GM21723 (cell line): ENCODE data around the gene RAPSN.

Experiments used
- ATAC-seq: cut with Tn5 transposase; IDR thresholded peaks from one replicate; pipeline ENCODE4 v1.9.1; 2021; ENCODE audit warnings: mild to moderate bottlenecking, moderate library complexity; ENCODE audit not compliant: unreplicated experiment

RAPSN gene

GRCh38 chr11:47466701-47467250 is 17.8 kb upstream of the RAPSN start:
- no peak for ATAC-seq

GRCh38 chr11:47466201-47466600 is 17.3 kb upstream of the RAPSN start:
- ATAC-seq = no peak

GRCh38 chr11:47464483-47464882 is 15.5 kb upstream of the RAPSN start:
- no peak for ATAC-seq

- no peak for ATAC-seq
Measured at GRCh38 chr11:47461876-47462275, 12.9 kb upstream of the RAPSN start.

- ATAC-seq = no peak
Measured at GRCh38 chr11:47460571-47461235, 11.8 kb upstream of the RAPSN start.

GRCh38 chr11:47454258-47454671 is 5.3 kb upstream of the RAPSN start:
- ATAC-seq = peak; percentile 86

- no peak for ATAC-seq
Measured at GRCh38 chr11:47453365-47453764, 4.4 kb upstream of the RAPSN start.

- no peak for ATAC-seq
Measured at GRCh38 chr11:47451990-47452389, 3.1 kb upstream of the RAPSN start.

- no peak for ATAC-seq
Measured at GRCh38 chr11:47451436-47451835, 2.5 kb upstream of the RAPSN start.

GRCh38 chr11:47449541-47449940 is 605 bp upstream of the RAPSN start:
- no peak for ATAC-seq

- ATAC-seq = no peak
Measured at GRCh38 chr11:47447906-47448305, 1.0 kb downstream of the RAPSN start.

- ATAC-seq = no peak
Measured at GRCh38 chr11:47446833-47447232, 2.1 kb downstream of the RAPSN start.

GRCh38 chr11:47445840-47446239 is 3.1 kb downstream of the RAPSN start:
- ATAC-seq = no peak

GRCh38 chr11:47443817-47444216 is 5.1 kb downstream of the RAPSN start:
- ATAC-seq = no peak

GRCh38 chr11:47443028-47443700 is 5.8 kb downstream of the RAPSN start:
- no peak for ATAC-seq

GRCh38 chr11:47442514-47442913 is 6.4 kb downstream of the RAPSN start:
- ATAC-seq = no peak

GRCh38 chr11:47441421-47441820 is 7.5 kb downstream of the RAPSN start:
- ATAC-seq = no peak

- no peak for ATAC-seq
Measured at GRCh38 chr11:47440054-47440476, 8.9 kb downstream of the RAPSN start.

GRCh38 chr11:47438721-47439120 is 10.2 kb downstream of the RAPSN start:
- ATAC-seq = no peak

GRCh38 chr11:47437746-47438418 is 11.1 kb downstream of the RAPSN start:
- ATAC-seq = no peak

GRCh38 chr11:47437218-47437745 is 11.7 kb downstream of the RAPSN start:
- no peak for ATAC-seq

- no peak for ATAC-seq
Measured at GRCh38 chr11:47436726-47437125, 12.2 kb downstream of the RAPSN start.
